NOMO-1 treated with dmso at 0.1 percent for 144 hours (cell line): ENCODE measurements around the gene FAM107A.
"Not testable (repeated sequence)": the region's sequence is repeated elsewhere in the genome, so short reads cannot be mapped to it uniquely, and the experiment has no call there.

Source experiments
- DNase-seq: peaks from one replicate; lab custom pipeline; 2025; ENCODE audit not compliant: unreplicated experiment; lab: John Stamatoyannopoulos, UW

The FAM107A gene

GRCh38 chr3:58537412-58538301 lies 39.5 kb downstream of the FAM107A start:
- DNase-seq: no peak

DNA sequence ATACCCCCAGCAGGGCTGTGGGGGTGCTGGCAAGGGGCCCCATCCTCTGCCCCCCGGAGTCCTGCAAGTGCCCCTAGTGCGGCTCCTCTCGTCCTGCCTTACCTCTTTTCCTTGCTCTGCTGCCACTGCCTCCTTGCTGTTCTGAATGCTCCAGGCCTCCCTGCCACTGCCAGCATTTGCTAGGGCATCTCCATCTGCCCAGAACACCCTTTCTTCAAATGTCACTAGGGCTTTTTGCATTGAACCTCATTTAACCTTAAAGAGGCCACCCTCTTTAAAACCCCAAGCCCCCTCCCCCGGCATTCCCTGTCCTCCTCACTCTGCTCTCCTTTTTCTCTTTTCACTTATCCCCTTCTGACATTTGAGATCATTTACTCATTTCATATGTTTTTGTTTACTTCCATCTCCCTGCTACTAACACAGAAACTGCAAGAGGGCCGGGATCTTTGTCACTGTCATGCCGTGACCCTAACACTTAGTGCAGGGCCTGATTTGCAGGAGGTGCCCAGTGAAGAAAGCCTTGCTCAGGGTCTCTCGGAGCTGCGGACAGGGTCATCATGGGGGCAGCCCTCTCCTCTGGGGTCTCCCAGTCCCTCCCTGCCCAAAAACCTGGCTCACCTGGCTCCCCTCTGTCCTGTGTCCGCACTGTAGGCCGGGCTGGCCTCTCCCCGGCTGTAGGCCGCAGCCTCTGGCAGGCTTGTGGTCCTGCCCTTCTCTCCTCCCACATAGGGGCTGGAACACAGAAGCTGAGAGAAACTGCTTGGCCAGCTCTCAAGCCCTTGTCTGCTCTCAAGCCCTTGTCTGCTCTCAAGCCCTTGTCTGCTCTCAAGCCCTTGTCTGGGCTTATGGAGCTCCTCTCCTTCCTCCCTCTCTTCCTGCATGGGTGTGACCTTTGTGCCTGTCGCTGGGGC lies 40.4 kb downstream of the FAM107A start, which contains the start of gene ACOX2:
Gene ACOX2, minus strand, starts transcription at position 690 of the 911 bp plus-strand sequence. CDS start 2,084 bp downstream, outside the sequence.
- no peak for DNase-seq

DNA sequence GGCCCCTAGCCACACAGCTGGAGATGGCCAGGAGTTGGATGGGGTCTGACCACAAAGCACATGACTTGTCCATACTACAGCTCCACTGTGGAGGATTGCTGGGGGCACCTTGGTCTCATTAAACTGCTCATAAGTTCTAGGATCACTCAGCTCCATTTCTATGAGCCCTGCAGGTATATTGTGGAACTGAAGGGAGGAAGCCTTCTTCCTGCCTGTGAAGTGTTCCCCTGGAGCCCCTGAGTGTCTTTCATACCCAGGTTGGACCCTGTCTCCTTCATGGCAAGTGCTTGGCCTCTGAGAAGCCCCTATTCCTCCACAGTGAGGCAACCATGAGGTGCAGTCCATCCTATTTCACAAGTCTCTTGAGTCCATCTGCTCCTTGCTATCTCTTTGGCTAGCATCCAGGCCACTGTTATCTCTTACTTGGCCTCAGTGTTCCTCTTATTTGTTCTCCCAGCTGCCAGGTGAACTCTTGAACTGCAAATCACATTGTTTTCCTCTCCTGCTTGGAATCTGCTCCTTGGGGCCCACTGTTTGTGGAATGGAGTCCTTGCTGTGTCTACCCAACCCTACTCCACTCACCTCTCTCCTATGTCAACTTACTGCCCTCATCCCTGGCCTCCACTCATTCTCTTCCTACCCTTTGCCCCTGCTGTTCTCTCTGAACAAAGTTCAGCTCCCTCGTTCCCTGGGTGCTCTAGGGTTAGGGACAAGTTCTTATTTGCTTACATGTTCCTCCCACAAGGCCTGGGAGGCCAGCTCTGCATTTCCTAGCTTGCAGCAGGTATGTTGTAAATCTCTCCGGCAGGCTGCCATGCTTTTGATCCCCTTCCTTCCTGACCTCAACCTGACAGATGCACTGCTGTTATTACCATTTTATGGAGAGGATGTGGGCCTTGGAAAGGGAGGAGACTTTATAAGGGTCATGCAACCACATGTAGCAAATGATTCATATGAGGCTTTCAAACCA lies 41.4 kb downstream of the FAM107A start:
- DNase-seq: no peak

DNA sequence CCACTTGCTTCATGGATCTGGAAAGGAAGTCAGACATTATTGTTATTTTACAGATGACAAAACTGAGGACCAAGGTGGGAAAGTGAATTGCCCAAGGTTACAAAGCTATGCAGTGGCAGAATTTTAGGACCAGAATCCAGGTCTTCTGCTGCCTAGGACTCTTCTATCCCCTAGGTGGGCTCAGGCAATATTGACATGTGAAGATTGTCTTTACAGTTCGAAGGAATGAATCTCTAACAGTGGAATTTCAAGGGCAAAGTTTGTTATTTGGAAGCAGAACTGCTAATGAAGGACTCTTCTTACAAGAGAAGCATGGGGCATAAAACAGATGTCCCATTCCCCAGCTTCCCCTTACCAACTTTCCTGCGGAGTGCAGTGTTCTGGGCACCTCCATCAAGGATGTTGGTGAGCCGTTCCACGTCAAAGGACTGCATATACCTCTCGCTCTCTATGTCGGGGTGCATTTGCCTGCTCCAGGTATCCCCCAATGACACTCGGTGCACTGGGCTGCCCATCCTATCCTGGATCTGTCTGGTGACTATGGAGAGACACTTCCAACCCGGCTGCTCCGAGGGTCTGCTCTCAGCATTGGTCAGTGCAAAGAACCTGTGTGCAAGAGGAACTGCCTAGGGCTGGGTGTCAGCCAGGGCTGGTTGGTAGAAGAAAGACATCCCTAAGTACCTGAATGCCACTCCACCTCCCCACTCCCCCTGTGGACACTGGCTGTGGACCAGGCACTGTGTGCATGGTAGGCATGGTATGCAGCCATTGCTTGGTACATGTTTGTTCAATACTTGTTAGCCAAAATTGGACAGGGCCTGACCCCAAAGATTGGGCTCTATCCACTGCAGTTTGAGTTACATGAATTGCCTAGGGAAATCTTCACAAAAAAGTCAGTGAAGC lies 42.3 kb downstream of the FAM107A start:
- no peak for DNase-seq

DNA sequence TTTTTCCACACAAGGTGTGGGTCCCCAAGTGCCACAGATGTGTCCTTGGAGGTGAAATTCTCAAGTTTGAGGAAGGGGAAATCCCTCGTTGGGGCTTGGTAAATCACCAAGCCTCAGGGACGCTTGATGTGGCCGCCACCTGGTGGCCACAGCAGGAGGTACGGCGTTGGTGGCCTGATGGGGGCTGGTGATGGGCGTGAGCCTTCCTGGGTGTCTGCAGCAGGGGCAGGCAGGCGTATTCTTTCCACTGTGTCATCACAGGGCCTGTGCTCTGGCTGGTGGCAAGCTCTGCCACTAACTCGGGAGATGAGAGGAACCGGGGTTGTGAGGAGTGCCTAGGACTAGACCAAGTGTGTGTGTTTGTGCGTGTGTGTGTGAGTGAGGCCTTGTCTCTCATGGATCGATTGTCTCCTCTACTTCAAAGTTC lies 44.4 kb downstream of the FAM107A start:
- DNase-seq: peak; percentile 36

GRCh38 chr3:58531956-58532355 lies 45.2 kb downstream of the FAM107A start:
- no peak for DNase-seq

DNA sequence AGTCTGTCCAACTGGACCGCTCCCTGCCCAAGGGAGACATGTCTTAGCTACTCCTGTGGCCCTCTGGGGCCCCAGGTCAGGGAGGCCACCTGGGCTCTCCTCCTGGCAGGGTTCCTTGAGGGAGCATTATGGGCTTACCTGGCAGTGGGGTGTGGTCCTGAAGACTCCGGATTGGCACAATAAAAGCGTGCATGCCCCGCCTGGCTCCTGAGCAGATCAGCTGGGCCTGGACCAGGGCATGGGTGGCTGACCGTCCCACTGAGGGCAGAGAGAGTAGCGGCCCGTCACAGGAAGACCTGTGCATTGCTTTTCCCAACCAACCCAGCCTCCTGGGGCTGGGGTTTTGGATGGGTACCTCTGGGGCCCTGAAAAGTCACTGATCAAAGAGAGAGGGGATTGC lies 45.6 kb downstream of the FAM107A start:
- DNase-seq: no peak

- no peak for DNase-seq
Observed at GRCh38 chr3:58530354-58530865, 46.8 kb downstream of the FAM107A start.

GRCh38 chr3:58529516-58530353 lies 47.5 kb downstream of the FAM107A start:
- no peak for DNase-seq

GRCh38 chr3:58528629-58529028 lies 48.6 kb downstream of the FAM107A start:
- DNase-seq: no peak

DNA sequence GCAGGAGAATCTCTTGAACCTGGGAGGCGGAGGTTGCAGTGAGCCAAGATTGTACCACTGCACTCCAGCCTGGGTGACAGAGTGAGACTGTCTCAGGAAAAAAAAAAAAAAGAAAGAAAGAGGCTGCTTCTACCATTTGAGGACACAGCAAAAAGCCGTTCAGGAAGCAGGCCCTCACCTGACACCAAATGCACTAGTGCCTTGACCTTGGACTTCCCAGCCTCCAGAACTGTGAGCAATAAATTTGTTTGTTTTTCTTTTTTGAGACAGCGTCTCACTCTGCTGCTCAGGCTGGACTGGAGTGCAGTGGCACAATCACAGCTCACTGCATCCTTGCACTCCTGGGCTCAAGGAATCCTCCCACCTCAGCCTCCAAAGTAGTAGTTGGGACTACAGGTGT lies 49.8 kb downstream of the FAM107A start:
- DNase-seq: not testable (repeated sequence)

DNA sequence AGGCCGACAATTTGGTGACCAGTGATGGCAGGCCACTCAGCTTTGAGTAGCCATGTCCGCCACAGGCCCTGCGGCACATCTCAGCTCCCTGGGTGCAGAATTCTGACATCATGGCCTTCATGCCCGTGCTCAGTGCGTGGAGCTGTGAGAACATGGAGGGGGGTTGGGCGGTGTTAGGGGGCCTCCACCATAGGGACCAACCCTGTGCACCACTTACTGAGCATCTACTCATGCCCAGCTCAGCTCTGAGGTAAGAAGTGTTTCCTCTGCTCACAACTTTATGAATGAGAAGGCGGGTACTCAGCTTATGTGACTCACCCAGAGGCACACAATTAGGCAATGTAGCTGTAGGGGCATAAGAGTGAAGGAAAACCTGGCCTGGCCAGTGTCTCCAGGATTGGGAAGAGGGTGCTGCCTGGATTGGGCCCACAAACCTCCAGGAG lies 50.7 kb downstream of the FAM107A start:
- peak; percentile 82 for DNase-seq

DNA sequence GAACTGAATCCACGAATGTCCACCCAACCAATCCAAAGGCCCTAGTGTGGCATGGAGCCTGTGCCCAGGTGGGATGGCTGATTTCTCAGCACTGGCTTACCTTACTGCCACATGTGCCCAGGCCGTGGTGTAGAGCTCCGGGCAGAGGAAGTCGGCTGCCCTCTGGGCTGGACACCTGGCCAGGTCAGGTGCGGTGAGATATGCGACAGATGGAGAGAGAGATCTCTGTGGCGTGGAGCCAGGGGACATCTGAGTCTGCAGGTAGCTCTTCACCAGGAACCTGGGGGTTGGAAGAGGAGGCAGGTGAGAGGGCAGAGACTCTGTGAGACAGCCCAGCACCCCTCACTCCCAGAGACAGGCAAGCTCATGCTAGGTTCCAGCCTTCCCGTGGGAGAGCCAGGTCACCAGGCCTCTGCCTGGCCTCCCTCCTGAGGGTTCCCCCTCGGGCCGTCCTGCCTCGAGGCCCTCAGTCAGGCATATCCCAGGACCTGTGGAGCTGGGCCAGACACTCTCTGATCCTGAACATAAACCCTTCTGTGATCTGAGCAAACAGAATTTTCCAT lies 52.8 kb downstream of the FAM107A start:
- no peak for DNase-seq

- DNase-seq: no peak
Observed at GRCh38 chr3:58522759-58523425, 54.3 kb downstream of the FAM107A start.

DNA sequence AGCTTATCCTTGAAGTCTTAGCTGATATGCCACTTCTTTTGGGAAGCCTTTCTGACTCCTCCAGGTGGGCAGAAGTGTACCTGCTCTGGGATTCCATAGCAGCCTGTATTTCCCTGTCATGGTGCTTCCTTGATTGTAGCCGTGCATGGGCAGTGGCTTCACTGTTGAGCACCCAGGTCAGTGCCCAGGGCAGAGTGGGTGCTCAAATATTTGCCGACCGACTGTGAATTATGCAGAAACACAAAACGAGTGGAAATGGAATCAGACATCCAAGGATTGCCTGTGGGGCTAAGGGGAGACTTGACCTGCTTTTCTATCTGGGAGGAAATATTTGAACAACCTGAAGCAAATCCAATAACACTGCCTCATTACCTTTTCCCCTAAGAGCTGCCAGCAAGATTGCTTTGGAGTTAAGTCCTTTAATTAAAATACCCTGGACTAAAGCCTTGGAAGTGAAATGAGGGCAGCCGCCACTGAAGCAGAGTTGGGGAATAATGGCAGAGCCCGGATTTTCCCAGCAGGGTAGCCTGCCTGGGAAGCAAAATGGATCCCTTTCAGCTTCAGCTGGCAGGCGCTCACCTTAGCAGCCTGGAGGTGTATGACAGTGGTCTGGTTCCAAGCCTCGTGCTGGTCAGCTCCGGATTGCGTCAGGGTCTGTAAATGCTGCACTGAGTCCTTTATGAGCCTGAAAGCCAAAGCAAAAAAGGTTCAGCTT lies 55.1 kb downstream of the FAM107A start:
- DNase-seq: no peak

- no peak for DNase-seq
Observed at GRCh38 chr3:58521336-58521670, 55.9 kb downstream of the FAM107A start.
